UCSD-AML1 (cell line): ENCODE measurements around the gene GABRB2.
"Not testable (repeated sequence)": the region's sequence is repeated elsewhere in the genome, so short reads cannot be mapped to it uniquely, and the experiment has no call there.

Experiments
- DNase-seq: peaks from one replicate; lab custom pipeline; 2025; ENCODE audit not compliant: unreplicated experiment; lab: John Stamatoyannopoulos, UW

The GABRB2 gene

DNA sequence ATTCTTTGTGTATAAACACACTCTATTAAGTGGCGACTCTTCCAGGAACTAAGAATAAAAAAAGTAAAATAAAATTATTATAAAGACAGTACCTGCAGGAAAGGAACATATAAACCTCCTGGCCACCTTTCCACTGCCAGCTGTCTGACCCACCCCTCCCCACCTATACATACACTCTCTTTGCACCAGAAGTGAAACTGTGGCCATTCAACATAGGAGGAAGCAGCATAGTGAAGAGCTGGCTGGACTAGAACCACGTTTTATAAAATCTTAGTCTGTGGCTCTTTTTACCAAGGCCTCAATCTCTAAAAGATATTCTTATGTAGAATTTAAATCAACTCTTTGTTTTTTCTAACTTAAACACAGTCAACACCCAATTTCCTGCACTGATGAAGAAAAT is 289.6 kb downstream of the GABRB2 start:
- DNase-seq, result no peak

GRCh38 chr5:161252955-161253354 is 293.6 kb downstream of the GABRB2 start:
- DNase-seq, result not testable (repeated sequence)

- no peak for DNase-seq
These were observed 299.8 kb downstream of the GABRB2 start for GRCh38 chr5:161246749-161247148.

- DNase-seq, result not testable (repeated sequence)
These were observed 300.7 kb downstream of the GABRB2 start for GRCh38 chr5:161245846-161246245.
